ENCODE measurements around the gene STK38L. TPM values are rescaled to one million over a fixed set of nuclear protein-coding genes. Genes with fewer than 3 reads are reported as not detected.

STK38L gene
- polyA plus RNA-seq, 1 of the 3 experiments (the other 2 are of a cell fraction) = 4.7 TPM

- Histone ChIP-seq H3K36me3 (replicated peaks in 1 of 2; ENCODE audit: control insufficient read depth in 1 of 2, insufficient read depth in 2 of 2, low read length in 1 of 2) (peaks cover 0 to 3% of the 10 kb centered on the region in 2 experiments), H3K79me2 (ENCODE audit: insufficient read depth) (peaks cover 10% of the 10 kb centered on the region; the same call in 1 of the 2 replicates), H2AFZ (ENCODE audit: low read depth) (no peak overlapping the region), H3K4me1 (ENCODE audit: control insufficient read depth in 1 of 2, insufficient read depth in 2 of 2, low read depth in 1 of 2, low read length in 1 of 2) (peaks cover 0 to 2% of the 10 kb centered on the region in 2 experiments; a peak in 2 of 4 replicates), H3K4me2 (no peak overlapping the region), H3K4me3 (ENCODE audit: low read depth in 2 of 2, low read length in 1 of 2) (no peak overlapping the region), H3K9me2 (no peaks in the 10 kb centered on the region), H3K27ac (ENCODE audit: low read depth in 2 of 2, low read length in 1 of 2) (no peak overlapping the region), H3F3A (replicated peaks; ENCODE audit: insufficient read depth) (peaks cover 1% of the 10 kb centered on the region), H4K20me1 (ENCODE audit: insufficient read depth) (no peaks in the 10 kb centered on the region), H3K9me3 (no peaks in the 10 kb centered on the region), H3K9ac (no peak overlapping the region), H3K27me3 (ENCODE audit: insufficient read depth) (no peaks in the 10 kb centered on the region)
- 96% methylated on average over 1 of the region's 1 CpG for WGBS (ENCODE audit: low lambda C conversion rate)
- TF ChIP-seq RXRA (IDR thresholded peaks at IDR 0.05; ENCODE audit: borderline replicate concordance, low read depth) = no peak
- no peak for TF ChIP-seq REST (IDR thresholded peaks at IDR 0.05; ENCODE audit: low read depth, low read length)
- no peak for TF ChIP-seq TAF1 (IDR thresholded peaks at IDR 0.05; ENCODE audit: borderline replicate concordance, low read depth, low read length)
- no peak for TF ChIP-seq GABPA (IDR thresholded peaks at IDR 0.05; ENCODE audit: low read depth)
- TF ChIP-seq SIN3A (IDR thresholded peaks at IDR 0.05; ENCODE audit: borderline replicate concordance, low read depth, low read length) = no peak
- no peak for TF ChIP-seq MXI1 (IDR thresholded peaks at IDR 0.05; ENCODE audit: low read depth, low read length)
- no peak for TF ChIP-seq PBX3 (IDR thresholded peaks at IDR 0.05)
- TF ChIP-seq TEAD4 (IDR thresholded peaks at IDR 0.05; ENCODE audit: borderline replicate concordance, insufficient read depth) = no peak
- no peak for TF ChIP-seq RAD21 (IDR thresholded peaks at IDR 0.05; ENCODE audit: low read length)
- no peak for TF ChIP-seq MEF2A (IDR thresholded peaks at IDR 0.05; ENCODE audit: borderline replicate concordance, low read depth)
- no peak for TF ChIP-seq MAX (IDR thresholded peaks at IDR 0.05; ENCODE audit: low read depth)
- no peak for TF ChIP-seq RCOR1 (IDR thresholded peaks at IDR 0.05; ENCODE audit: low read length)
- no peak for TF ChIP-seq EZH2phosphoT487 (IDR thresholded peaks at IDR 0.05; ENCODE audit: borderline replicate concordance, low read depth)
- TF ChIP-seq FOXM1 (IDR thresholded peaks at IDR 0.05; ENCODE audit: low read depth) = no peak
- TF ChIP-seq SMC3 (IDR thresholded peaks at IDR 0.05; ENCODE audit: low read depth, low read length) = no peak
- no peak for TF ChIP-seq CTCF (IDR thresholded peaks at IDR 0.05)
- TF ChIP-seq TCF12 (IDR thresholded peaks at IDR 0.05) = no peak
- TF ChIP-seq RFX5 (IDR thresholded peaks at IDR 0.05; ENCODE audit: low read length) = no peak
- ChIA-PET POLR2A (no interaction called here), CTCF (no interaction called here)
- no peak for DNase-seq
Observed at GRCh38 chr12:27355979-27356378, 111.9 kb downstream of the STK38L start.
